Endodermal cell (in vitro differentiated cells): ENCODE measurements around the gene LSR. TPM values are rescaled to one million over a fixed set of nuclear protein-coding genes. Genes with fewer than 3 reads are reported as not detected.

ENCODE experiments used
- DNase-seq: peaks from one replicate; pipeline ENCODE4 v3.0.0-alpha.2; 2017
- H3K27ac ChIP-seq: 2 replicates; pipeline ENCODE4 v1.5.1; 2013; ENCODE audit warnings: mild to moderate bottlenecking, low read depth, low read length, moderate library complexity
- H3K27me3 ChIP-seq: 2 replicates; pipeline ENCODE4 v1.6.1; 2013; ENCODE audit warnings: mild to moderate bottlenecking, low read length, moderate library complexity; ENCODE audit not compliant: insufficient read depth, control insufficient read depth, poor library complexity, severe bottlenecking
- H3K36me3 ChIP-seq: 2 replicates; pipeline ENCODE4 v1.7.0; 2013; ENCODE audit warnings: mild to moderate bottlenecking, low read length, moderate library complexity; ENCODE audit not compliant: control insufficient read depth, insufficient read depth
- H3K4me1 ChIP-seq: one replicate; pipeline ENCODE4 v1.7.0; 2013; ENCODE audit warnings: low read length; ENCODE audit not compliant: control insufficient read depth, insufficient read depth
- H3K4me3 ChIP-seq: 2 replicates; pipeline ENCODE4 v1.5.1; 2013; ENCODE audit warnings: mild to moderate bottlenecking, low read length, moderate library complexity
- H3K9ac ChIP-seq: 2 replicates; pipeline ENCODE4 v1.6.1; 2013; ENCODE audit warnings: mild to moderate bottlenecking, low read length, moderate library complexity; ENCODE audit not compliant: poor library complexity, severe bottlenecking; ENCODE audit errors: extremely low read depth
- H3K9me3 ChIP-seq: 2 replicates; pipeline ENCODE4 v1.6.1; 2013; ENCODE audit warnings: mild to moderate bottlenecking, low read length, moderate library complexity; ENCODE audit not compliant: control insufficient read depth
- H3K27ac Mint-ChIP-seq: 2 replicates; pipeline ENCODE4 v1.8.0; 2020; ENCODE audit warnings: mixed read lengths
- H3K27me3 Mint-ChIP-seq: 2 replicates; pipeline ENCODE4 v1.8.0; 2021; ENCODE audit warnings: mild to moderate bottlenecking, mixed read lengths; ENCODE audit not compliant: insufficient read depth
- H3K36me3 Mint-ChIP-seq: 2 replicates; pipeline ENCODE4 v1.8.0; 2020; ENCODE audit warnings: low read depth, mixed read lengths
- H3K4me1 Mint-ChIP-seq: 2 replicates; pipeline ENCODE4 v1.8.0; 2020; ENCODE audit warnings: mixed read lengths
- H3K4me3 Mint-ChIP-seq: 2 replicates; pipeline ENCODE4 v1.8.0; 2020; ENCODE audit warnings: mild to moderate bottlenecking, moderate library complexity, mixed read lengths
- H3K9me3 Mint-ChIP-seq: 2 replicates; pipeline ENCODE4 v1.8.0; 2020; ENCODE audit warnings: mild to moderate bottlenecking, mixed read lengths
- WGBS, 2 experiments: methylation state at CpG; one replicate each; pipeline versions ENCODE4 v1.1.5 to v1.1.7; 2013; ENCODE audit warnings: missing lambda C conversion rate in 2 of 2, mixed read lengths in 1 of 2; ENCODE audit not compliant: insufficient coverage in 1 of 2, insufficient read length in 1 of 2; 5-methylcytosine and 5-hydroxymethylcytosine counted together
- total RNA-seq, 2 donors: library from RNA; stranded (reverse); fragmentation: NEBNext Ultra II Directional in 1 of 2; extraction: Animal tissue kit (Norgen Biotek cat#: 25700) in 1 of 2; gene quantifications; 2 replicates in 1 of 2; 3 replicates in 1 of 2; pipeline ENCODE4 v1.2.1, GENCODE V29; 2021
- TF ChIP-seq, protein P1 (sequence below): fragments of 200-600 bp; sonication (generic); conservative IDR thresholded peaks from 2 replicates; pipeline ENCODE4 v1.5.0; 2021; ENCODE audit warnings: antibody characterized with exemption, mild to moderate bottlenecking

Gene LSR
- total RNA-seq, 2 donors from 2014 or later = 112 to 170 TPM

GRCh38 chr19:35224681-35225571, 23.9 kb upstream of the LSR start:
- Histone ChIP-seq H3K27me3 (no peaks in the 10 kb centered on the region), H3K36me3 (no peaks in the 10 kb centered on the region), H3K9ac (no peak overlapping the region), H3K4me3 (no peak overlapping the region), H3K27ac (no peak overlapping the region), H3K9me3 (peaks cover 6% of the 10 kb centered on the region), H3K4me1 (no peaks in the 10 kb centered on the region)
- H3K4me3 Mint-ChIP-seq = no peak overlapping the region
- TF ChIP-seq, protein P1, sequence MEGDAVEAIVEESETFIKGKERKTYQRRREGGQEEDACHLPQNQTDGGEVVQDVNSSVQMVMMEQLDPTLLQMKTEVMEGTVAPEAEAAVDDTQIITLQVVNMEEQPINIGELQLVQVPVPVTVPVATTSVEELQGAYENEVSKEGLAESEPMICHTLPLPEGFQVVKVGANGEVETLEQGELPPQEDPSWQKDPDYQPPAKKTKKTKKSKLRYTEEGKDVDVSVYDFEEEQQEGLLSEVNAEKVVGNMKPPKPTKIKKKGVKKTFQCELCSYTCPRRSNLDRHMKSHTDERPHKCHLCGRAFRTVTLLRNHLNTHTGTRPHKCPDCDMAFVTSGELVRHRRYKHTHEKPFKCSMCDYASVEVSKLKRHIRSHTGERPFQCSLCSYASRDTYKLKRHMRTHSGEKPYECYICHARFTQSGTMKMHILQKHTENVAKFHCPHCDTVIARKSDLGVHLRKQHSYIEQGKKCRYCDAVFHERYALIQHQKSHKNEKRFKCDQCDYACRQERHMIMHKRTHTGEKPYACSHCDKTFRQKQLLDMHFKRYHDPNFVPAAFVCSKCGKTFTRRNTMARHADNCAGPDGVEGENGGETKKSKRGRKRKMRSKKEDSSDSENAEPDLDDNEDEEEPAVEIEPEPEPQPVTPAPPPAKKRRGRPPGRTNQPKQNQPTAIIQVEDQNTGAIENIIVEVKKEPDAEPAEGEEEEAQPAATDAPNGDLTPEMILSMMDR = peak; percentile 51
- H3K36me3 Mint-ChIP-seq = no peaks in the 10 kb centered on the region
- H3K27me3 Mint-ChIP-seq = peaks cover 6% of the 10 kb centered on the region
- H3K4me1 Mint-ChIP-seq = no peaks in the 10 kb centered on the region
- no peak overlapping the region for H3K27ac Mint-ChIP-seq
- DNase-seq = peak; percentile 78
- WGBS, 2 experiments = 86 to 90% methylated on average over 28 to 41 of the region's 41 CpGs
- H3K9me3 Mint-ChIP-seq = peaks cover 13% of the 10 kb centered on the region

GRCh38 chr19:35225951-35226350, 22.9 kb upstream of the LSR start:
- no peaks in the 10 kb centered on the region for H3K36me3 Mint-ChIP-seq
- peaks cover 3% of the 10 kb centered on the region for H3K4me1 ChIP-seq
- H3K27me3 ChIP-seq = no peaks in the 10 kb centered on the region
- no peak for DNase-seq
- WGBS, 2 experiments = 86 to 93% methylated on average over 3 to 6 of the region's 6 CpGs
- H3K9me3 Mint-ChIP-seq = peaks cover 7% of the 10 kb centered on the region
- no peak overlapping the region for H3K4me3 Mint-ChIP-seq
- TF ChIP-seq, protein P1 = no peak
- no peaks in the 10 kb centered on the region for H3K36me3 ChIP-seq
- H3K9me3 ChIP-seq = peaks cover under 1% of the 10 kb centered on the region
- H3K27me3 Mint-ChIP-seq = peaks cover 6% of the 10 kb centered on the region
- H3K4me1 Mint-ChIP-seq = no peaks in the 10 kb centered on the region
- H3K9ac ChIP-seq = no peak overlapping the region
- H3K27ac ChIP-seq = no peak overlapping the region
- no peak overlapping the region for H3K27ac Mint-ChIP-seq
- H3K4me3 ChIP-seq = no peak overlapping the region

DNA sequence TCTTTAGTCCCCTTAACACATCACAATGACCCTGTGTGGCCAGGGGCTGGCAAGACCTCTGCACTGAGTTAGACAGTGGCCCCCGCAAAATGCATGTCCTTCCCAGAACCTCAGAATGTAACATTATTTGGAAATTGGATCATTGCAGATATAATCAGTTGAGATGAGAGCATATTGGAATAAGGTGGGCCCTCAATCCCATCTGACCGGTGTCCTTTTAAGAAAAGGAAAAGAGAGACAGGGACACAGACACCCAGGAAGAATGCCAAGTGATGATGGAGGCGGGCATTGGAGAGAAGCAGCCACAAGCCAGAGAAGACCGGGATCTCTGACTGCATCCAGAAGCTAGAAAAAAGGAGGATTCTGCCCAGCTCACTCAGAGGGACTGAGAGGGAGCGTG, 22.1 kb upstream of the LSR start:
- Mint-ChIP-seq H3K4me3 (no peak overlapping the region), H3K27ac (no peak overlapping the region)

More for the DNA sequence above, 22.1 kb upstream of the LSR start:
- H3K9ac ChIP-seq = no peak overlapping the region
- H3K27ac ChIP-seq = no peak overlapping the region
- Mint-ChIP-seq H3K36me3 (no peaks in the 10 kb centered on the region), H3K9me3 (peaks cover 7% of the 10 kb centered on the region), H3K4me1 (no peaks in the 10 kb centered on the region), H3K27me3 (peaks cover 6% of the 10 kb centered on the region)
- peaks cover 3% of the 10 kb centered on the region for H3K4me1 ChIP-seq
- no peaks in the 10 kb centered on the region for H3K36me3 ChIP-seq
- no peaks in the 10 kb centered on the region for H3K27me3 ChIP-seq
- 93 to 97% methylated on average over 5 of the region's 5 CpGs for WGBS, 2 experiments
- no peaks in the 10 kb centered on the region for H3K9me3 ChIP-seq
- TF ChIP-seq, protein P1 = no peak
- no peak overlapping the region for H3K4me3 ChIP-seq
- no peak for DNase-seq
